Ectodermal cell (in vitro differentiated cells): ENCODE data around the gene SPAG9.
A peak's percentile ranks its signal among the peaks of the same experiment; 100 is the strongest.

Source experiments
- H3K27ac ChIP-seq: 2 replicates; pipeline ENCODE4 v1.7.0; 2013; ENCODE audit warnings: mild to moderate bottlenecking, low read depth, low read length; ENCODE audit not compliant: insufficient read depth, poor library complexity, severe bottlenecking
- H3K27me3 ChIP-seq: 2 replicates; pipeline ENCODE4 v1.7.0; 2013; ENCODE audit warnings: mild to moderate bottlenecking, low read length; ENCODE audit not compliant: insufficient read depth, control insufficient read depth, poor library complexity, severe bottlenecking
- H3K36me3 ChIP-seq: one replicate; pipeline ENCODE4 v1.7.0; 2013; ENCODE audit warnings: low read length; ENCODE audit not compliant: control insufficient read depth, insufficient read depth
- H3K4me1 ChIP-seq: one replicate; pipeline ENCODE4 v1.7.0; 2013; ENCODE audit warnings: low read length; ENCODE audit not compliant: control insufficient read depth, insufficient read depth
- H3K4me3 ChIP-seq: 2 replicates; pipeline ENCODE4 v1.7.0; 2013; ENCODE audit warnings: low read depth, low read length, control low read depth; ENCODE audit not compliant: insufficient read depth
- H3K9me3 ChIP-seq: 2 replicates; pipeline ENCODE4 v1.7.0; 2013; ENCODE audit warnings: mild to moderate bottlenecking, low read length, moderate library complexity; ENCODE audit not compliant: control insufficient read depth
- WGBS, 2 experiments: methylation state at CpG; one replicate each; pipeline ENCODE4 v1.1.7; 2013; ENCODE audit warnings: missing lambda C conversion rate in 2 of 2; 5-methylcytosine and 5-hydroxymethylcytosine counted together

SPAG9 gene

DNA sequence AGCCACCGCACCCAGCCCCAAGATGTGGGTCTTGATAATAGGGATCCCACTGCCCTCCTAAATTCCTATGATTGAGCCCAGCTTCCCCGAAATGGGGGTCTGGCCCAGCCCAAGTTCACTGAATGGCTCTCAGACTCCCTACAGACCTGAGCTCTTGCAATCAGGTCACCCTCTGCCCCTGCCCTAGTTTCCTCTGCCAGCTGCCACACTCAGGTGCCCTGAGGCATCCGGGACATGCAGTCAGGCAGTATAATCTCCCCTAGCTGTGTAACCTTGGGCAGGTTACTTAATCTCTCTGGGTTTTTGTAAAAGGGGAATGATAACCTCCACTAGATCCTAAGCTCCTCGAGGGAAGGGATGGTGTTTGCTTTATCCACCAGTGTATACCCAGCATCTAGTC lies 193.4 kb downstream of the SPAG9 start:
- H3K36me3 ChIP-seq = no peaks in the 10 kb centered on the region
- H3K9me3 ChIP-seq = no peaks in the 10 kb centered on the region
- H3K4me1 ChIP-seq = peaks cover 19% of the 10 kb centered on the region
- WGBS, 2 experiments = 94 to 97% methylated on average over 4 of the region's 4 CpGs
- no peak overlapping the region for H3K4me3 ChIP-seq
- H3K27ac ChIP-seq = no peak overlapping the region
- H3K27me3 ChIP-seq = peaks cover 12% of the 10 kb centered on the region

- H3K36me3 ChIP-seq = no peaks in the 10 kb centered on the region
- H3K27ac ChIP-seq = no peak overlapping the region
- no peaks in the 10 kb centered on the region for H3K9me3 ChIP-seq
- peaks cover 16% of the 10 kb centered on the region for H3K4me1 ChIP-seq
- H3K27me3 ChIP-seq = peaks cover 6% of the 10 kb centered on the region
- 96% methylated on average over 7 of the region's 7 CpGs for WGBS, 2 experiments
- H3K4me3 ChIP-seq = no peak overlapping the region
Observed at GRCh38 chr17:50926523-50926922, 194.1 kb downstream of the SPAG9 start.

DNA sequence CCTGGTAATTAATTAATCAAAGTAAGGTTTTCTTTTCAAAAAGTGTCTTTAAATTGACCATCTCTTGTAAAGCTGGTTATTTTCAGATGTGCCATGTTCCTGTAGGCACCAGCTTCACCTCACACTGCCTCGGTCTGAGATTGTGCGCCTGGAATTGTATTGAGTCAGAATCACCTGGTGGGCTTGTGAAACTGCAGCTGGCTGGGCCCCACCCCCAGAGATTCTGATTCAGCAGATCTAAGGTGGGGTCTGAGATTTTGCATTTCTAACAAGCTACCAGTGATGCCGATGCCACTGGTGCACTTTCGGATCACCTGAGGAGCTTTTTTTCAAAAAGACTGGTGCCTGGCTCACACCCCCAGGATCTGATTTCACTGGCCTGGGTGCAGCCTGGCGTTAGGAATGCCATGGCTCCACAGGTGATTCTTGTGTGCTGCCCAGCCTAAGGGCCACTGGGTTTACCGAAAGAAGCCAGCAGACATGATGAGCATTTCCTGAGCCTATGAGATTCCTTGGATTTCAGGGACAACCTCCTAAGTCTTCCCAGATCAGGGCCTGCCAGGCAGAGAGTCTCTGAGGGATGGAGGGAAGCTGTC lies 195.3 kb downstream of the SPAG9 start:
- H3K4me1 ChIP-seq = peaks cover 14% of the 10 kb centered on the region
- H3K27ac ChIP-seq = no peak overlapping the region
- H3K36me3 ChIP-seq = no peaks in the 10 kb centered on the region
- 71 to 80% methylated on average over 6 of the region's 6 CpGs for WGBS, 2 experiments
- H3K9me3 ChIP-seq = no peaks in the 10 kb centered on the region
- H3K4me3 ChIP-seq = no peak overlapping the region
- H3K27me3 ChIP-seq = no peaks in the 10 kb centered on the region

DNA sequence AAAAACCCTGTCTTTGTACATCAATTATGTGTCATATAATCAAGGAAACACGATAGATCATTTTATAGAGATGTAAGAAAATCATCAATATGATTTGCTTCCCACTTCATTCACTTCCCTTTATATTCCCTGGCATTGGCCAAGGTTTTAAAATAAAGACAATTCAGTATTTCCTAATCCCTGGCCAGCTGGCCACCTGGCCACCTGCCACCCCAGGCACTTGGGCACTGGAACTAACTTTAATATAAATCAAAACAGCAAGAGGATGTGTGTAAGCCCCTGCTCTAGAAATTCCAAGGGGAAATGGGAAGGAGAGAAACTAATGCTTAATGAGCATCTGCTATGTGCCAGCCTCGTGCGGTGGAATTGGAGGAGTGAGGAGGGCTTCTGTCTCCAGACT lies 195.9 kb downstream of the SPAG9 start:
- 90 to 91% methylated on average over 2 to 3 of the region's 3 CpGs for WGBS, 2 experiments
- Histone ChIP-seq H3K9me3 (no peaks in the 10 kb centered on the region), H3K4me3 (no peak overlapping the region), H3K27ac (no peak overlapping the region), H3K36me3 (no peaks in the 10 kb centered on the region), H3K27me3 (no peaks in the 10 kb centered on the region), H3K4me1 (peaks cover 15% of the 10 kb centered on the region)

DNA sequence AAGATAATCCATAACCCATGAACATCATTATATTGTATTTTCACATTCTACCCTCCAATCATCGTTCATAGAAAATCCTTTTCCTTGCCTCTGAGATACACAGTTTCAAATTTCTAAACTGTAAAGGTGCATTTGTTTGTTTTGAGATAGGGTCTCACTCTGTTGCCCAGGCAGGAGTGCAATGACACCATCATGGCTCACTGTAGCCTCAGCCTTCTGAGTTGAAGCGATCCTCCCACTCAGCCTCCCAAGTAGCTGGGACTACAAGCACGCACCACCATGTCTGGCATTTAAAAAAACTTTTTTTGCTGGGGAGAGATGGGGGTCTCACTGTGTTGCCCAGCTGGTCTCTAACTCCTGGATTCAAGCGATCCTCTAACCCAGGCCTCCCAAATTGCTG lies 196.4 kb downstream of the SPAG9 start:
- Histone ChIP-seq H3K36me3 (no peaks in the 10 kb centered on the region), H3K4me1 (peaks cover 17% of the 10 kb centered on the region)
- 96 to 99% methylated on average over 4 of the region's 4 CpGs for WGBS, 2 experiments

GRCh38 chr17:50923611-50924010 lies 197.1 kb downstream of the SPAG9 start:
- no peaks in the 10 kb centered on the region for H3K36me3 ChIP-seq
- H3K27me3 ChIP-seq = no peaks in the 10 kb centered on the region
- no peak overlapping the region for H3K4me3 ChIP-seq
- WGBS, 2 experiments = 92 to 95% methylated on average over 2 of the region's 2 CpGs
- no peaks in the 10 kb centered on the region for H3K9me3 ChIP-seq
- H3K4me1 ChIP-seq = peaks cover 22% of the 10 kb centered on the region
- no peak overlapping the region for H3K27ac ChIP-seq

More for the DNA sequence above, 196.4 kb downstream of the SPAG9 start:
- H3K9me3 ChIP-seq = no peaks in the 10 kb centered on the region
- H3K4me3 ChIP-seq = no peak overlapping the region
- H3K27me3 ChIP-seq = no peaks in the 10 kb centered on the region
- no peak overlapping the region for H3K27ac ChIP-seq

DNA sequence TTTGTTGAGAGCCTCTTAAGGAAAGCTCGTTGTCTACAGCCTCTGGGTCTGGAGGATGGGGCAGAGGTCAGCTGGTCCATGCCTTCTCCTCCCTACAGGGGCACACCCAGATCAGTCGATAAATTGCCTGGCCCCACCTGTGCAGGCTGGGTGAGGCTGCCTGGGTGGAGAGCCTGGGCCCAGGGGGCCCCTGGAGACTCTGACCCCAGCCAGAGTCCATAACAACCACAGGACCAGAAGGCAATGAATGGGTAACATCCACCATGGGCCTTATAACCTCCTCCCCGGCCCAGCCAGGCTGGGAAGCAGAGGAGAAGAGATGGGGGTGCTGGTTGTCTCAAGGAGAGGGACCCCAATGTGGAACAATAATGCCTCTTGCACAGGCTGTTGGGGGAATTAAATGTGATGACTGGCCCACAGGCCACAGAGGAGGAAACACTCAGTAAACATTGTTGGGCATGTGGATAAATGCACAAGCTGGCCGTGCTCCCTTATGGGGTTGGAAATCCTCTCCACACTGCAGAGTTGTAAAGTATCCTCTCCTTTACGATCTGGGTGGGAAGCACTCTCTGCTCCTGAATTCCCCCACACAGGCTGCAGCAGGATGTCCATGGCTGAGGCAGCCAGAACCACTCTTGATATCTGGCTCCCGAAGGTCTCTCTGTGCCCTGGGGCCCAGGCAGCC lies 197.8 kb downstream of the SPAG9 start:
- 90 to 93% methylated on average over 6 of the region's 6 CpGs for WGBS, 2 experiments
- H3K4me1 ChIP-seq = peaks cover 29% of the 10 kb centered on the region
- no peaks in the 10 kb centered on the region for H3K36me3 ChIP-seq
- H3K4me3 ChIP-seq = no peak overlapping the region
- H3K27ac ChIP-seq = no peak overlapping the region
- H3K9me3 ChIP-seq = no peaks in the 10 kb centered on the region
- H3K27me3 ChIP-seq = no peaks in the 10 kb centered on the region

- Histone ChIP-seq H3K9me3 (no peaks in the 10 kb centered on the region), H3K4me3 (no peak overlapping the region), H3K36me3 (no peaks in the 10 kb centered on the region), H3K27ac (no peak overlapping the region), H3K27me3 (no peaks in the 10 kb centered on the region), H3K4me1 (peaks cover 36% of the 10 kb centered on the region)
- 89 to 92% methylated on average over 2 of the region's 2 CpGs for WGBS, 2 experiments
Observed at GRCh38 chr17:50922107-50922506, 198.6 kb downstream of the SPAG9 start.

GRCh38 chr17:50920891-50921586 lies 199.6 kb downstream of the SPAG9 start:
- Histone ChIP-seq H3K27ac (no peak overlapping the region), H3K4me3 (no peak overlapping the region), H3K27me3 (no peaks in the 10 kb centered on the region), H3K36me3 (no peaks in the 10 kb centered on the region), H3K9me3 (no peaks in the 10 kb centered on the region), H3K4me1 (peaks cover 43% of the 10 kb centered on the region)
- 59 to 61% methylated on average over 16 of the region's 16 CpGs for WGBS, 2 experiments

- no peak overlapping the region for H3K4me3 ChIP-seq
- H3K27me3 ChIP-seq = no peaks in the 10 kb centered on the region
- peak overlapping the region; percentile 62 for H3K27ac ChIP-seq
- H3K4me1 ChIP-seq = peaks cover 46% of the 10 kb centered on the region
- 64 to 69% methylated on average over 8 of the region's 8 CpGs for WGBS, 2 experiments
- H3K9me3 ChIP-seq = no peaks in the 10 kb centered on the region
- no peaks in the 10 kb centered on the region for H3K36me3 ChIP-seq
Observed at GRCh38 chr17:50920041-50920410, 200.6 kb downstream of the SPAG9 start.
